ENCODE measurements around the gene TUBA4A. TPM values are rescaled to one million over a fixed set of nuclear protein-coding genes. Genes with fewer than 3 reads are reported as not detected.

TUBA4A gene
- total RNA-seq, 1 experiment from 2014 or later = 14.9 TPM

GRCh38 chr2:219281588-219281987 is 27.9 kb upstream of the TUBA4A start:
- Histone ChIP-seq H3K4me3 (ENCODE audit: low read depth, low read length) (no peak overlapping the region), H3K9me3 (no peaks in the 10 kb centered on the region), H3K27me3 (replicated peaks; ENCODE audit: control insufficient read depth, insufficient read depth, low read length) (no peaks in the 10 kb centered on the region), H3K4me1 (peaks cover 23% of the 10 kb centered on the region), H3K36me3 (ENCODE audit: control insufficient read depth, insufficient read depth, low read length) (peaks cover 3% of the 10 kb centered on the region)
- Mint-ChIP-seq H3K27me3 (ENCODE audit: insufficient read depth, unreplicated experiment) (no peaks in the 10 kb centered on the region), H3K27ac (ENCODE audit: unreplicated experiment) (no peak overlapping the region), H3K4me3 (ENCODE audit: unreplicated experiment) (no peak overlapping the region), H3K9me3 (ENCODE audit: unreplicated experiment) (no peaks in the 10 kb centered on the region), H3K36me3 (ENCODE audit: insufficient read depth, unreplicated experiment) (peaks cover 21% of the 10 kb centered on the region), H3K4me1 (ENCODE audit: low read depth, unreplicated experiment) (peaks cover 13% of the 10 kb centered on the region)
- CTCF ChIA-PET = interaction anchor here (5.8 kb wide), 1 partner anchor 13 kb away, joined by 92 read pairs; no protein-coding TSS in a partner anchor
- no peak for TF ChIP-seq CTCF (IDR thresholded peaks at IDR 0.05; ENCODE audit: insufficient read depth in 1 of 2, low read depth in 1 of 2, low read length in 1 of 2, severe bottlenecking in 1 of 2, unreplicated experiment in 1 of 2)
- no TSS peak for BruUV-seq (replicated peaks)
- no peak for DNase-seq
- POLR2A ChIA-PET = interaction anchor here (1.3 kb wide), 1 partner anchor 64 kb away, joined by 3 read pairs; no protein-coding TSS in a partner anchor
- intact Hi-C loops (cut with micrococcal nuclease; ENCODE audit: unreplicated experiment) = no loop called here

GRCh38 chr2:219280651-219281050 is 26.9 kb upstream of the TUBA4A start:
- Histone ChIP-seq H3K27me3 (replicated peaks; ENCODE audit: control insufficient read depth, insufficient read depth, low read length) (no peaks in the 10 kb centered on the region), H3K9me3 (no peaks in the 10 kb centered on the region), H3K4me1 (peaks cover 23% of the 10 kb centered on the region), H3K4me3 (ENCODE audit: low read depth, low read length) (no peak overlapping the region), H3K36me3 (ENCODE audit: control insufficient read depth, insufficient read depth, low read length) (peaks cover 3% of the 10 kb centered on the region)
- no peak for DNase-seq
- peak overlapping the region; percentile 98 for H3K27ac Mint-ChIP-seq (ENCODE audit: unreplicated experiment)
- TF ChIP-seq CTCF (IDR thresholded peaks at IDR 0.05; ENCODE audit: insufficient read depth in 1 of 2, low read depth in 1 of 2, low read length in 1 of 2, severe bottlenecking in 1 of 2, unreplicated experiment in 1 of 2) = no peak
- no peaks in the 10 kb centered on the region for H3K9me3 Mint-ChIP-seq (ENCODE audit: unreplicated experiment)
- peaks cover 16% of the 10 kb centered on the region for H3K36me3 Mint-ChIP-seq (ENCODE audit: insufficient read depth, unreplicated experiment)
- intact Hi-C loops (cut with micrococcal nuclease; ENCODE audit: unreplicated experiment) = no loop called here
- no peaks in the 10 kb centered on the region for H3K27me3 Mint-ChIP-seq (ENCODE audit: insufficient read depth, unreplicated experiment)
- peak overlapping the region; percentile 98 for H3K4me3 Mint-ChIP-seq (ENCODE audit: unreplicated experiment)
- peaks cover 13% of the 10 kb centered on the region for H3K4me1 Mint-ChIP-seq (ENCODE audit: low read depth, unreplicated experiment)
- POLR2A ChIA-PET = no interaction called here
- TSS peak; percentile 46 for BruUV-seq (replicated peaks)
- CTCF ChIA-PET = interaction anchor here (5.8 kb wide), 1 partner anchor 14 kb away, joined by 92 read pairs; no protein-coding TSS in a partner anchor

- Mint-ChIP-seq H3K9me3 (ENCODE audit: unreplicated experiment) (no peaks in the 10 kb centered on the region), H3K4me1 (ENCODE audit: low read depth, unreplicated experiment) (peaks cover 13% of the 10 kb centered on the region), H3K4me3 (ENCODE audit: unreplicated experiment) (peak overlapping the region; percentile 98), H3K27me3 (ENCODE audit: insufficient read depth, unreplicated experiment) (no peaks in the 10 kb centered on the region), H3K27ac (ENCODE audit: unreplicated experiment) (peak overlapping the region; percentile 98), H3K36me3 (ENCODE audit: insufficient read depth, unreplicated experiment) (peaks cover 16% of the 10 kb centered on the region)
- BruUV-seq (replicated peaks) = no TSS peak
- intact Hi-C loops (cut with micrococcal nuclease; ENCODE audit: unreplicated experiment) = loop anchor here (1.0 to 5.0 kb wide), 5 partner anchors 26 to 103 kb away; partner anchors contain the start of genes ABCB6, ANKZF1, ATG9A and CNPPD1
- H3K36me3 ChIP-seq (ENCODE audit: control insufficient read depth, insufficient read depth, low read length) = peaks cover 3% of the 10 kb centered on the region
- H3K9me3 ChIP-seq = no peaks in the 10 kb centered on the region
- POLR2A ChIA-PET = interaction anchor here (1.0 to 1.9 kb wide), 3 partner anchors 35 to 219 kb away, joined by 5 to 8 read pairs (median 6); partner anchors contain the start of genes ANKZF1, ATG9A, GLB1L and GMPPA
- H3K4me3 ChIP-seq (ENCODE audit: low read depth, low read length) = peak overlapping the region; percentile 85
- DNase-seq = no peak
- CTCF ChIA-PET = interaction anchor here (1.4 to 5.8 kb wide), 4 partner anchors 15 to 62 kb away, joined by 4 to 92 read pairs (median 16); no protein-coding TSS in a partner anchor
- no peaks in the 10 kb centered on the region for H3K27me3 ChIP-seq (replicated peaks; ENCODE audit: control insufficient read depth, insufficient read depth, low read length)
- peak in 1 of 2 experiments; percentile 24 for TF ChIP-seq CTCF (IDR thresholded peaks at IDR 0.05; ENCODE audit: insufficient read depth in 1 of 2, low read depth in 1 of 2, low read length in 1 of 2, severe bottlenecking in 1 of 2, unreplicated experiment in 1 of 2)
- peaks cover 24% of the 10 kb centered on the region for H3K4me1 ChIP-seq
These were observed 26.3 kb upstream of the TUBA4A start for GRCh38 chr2:219279916-219280516.
